Chondrocyte (in vitro differentiated cells): ENCODE data around the gene UNC119. TPM values are rescaled to one million over a fixed set of nuclear protein-coding genes. Genes with fewer than 3 reads are reported as not detected.
A peak's percentile ranks its signal among the peaks of the same experiment; 100 is the strongest.

Source experiments
- DNase-seq: peaks from one replicate; pipeline ENCODE4 v3.0.0; 2021; ENCODE audit warnings: mixed read lengths, low spot score
- H3K27ac Mint-ChIP-seq: one replicate; pipeline ENCODE4 v1.8.0; 2021; ENCODE audit warnings: mild to moderate bottlenecking, moderate library complexity, mixed read lengths; ENCODE audit not compliant: unreplicated experiment
- H3K27me3 Mint-ChIP-seq: 2 replicates; pipeline ENCODE4 v1.8.0; 2021; ENCODE audit warnings: low read depth, mixed read lengths
- H3K36me3 Mint-ChIP-seq: 2 replicates; pipeline ENCODE4 v1.8.0; 2021; ENCODE audit warnings: low read depth, mixed read lengths
- H3K4me1 Mint-ChIP-seq: 2 replicates; pipeline ENCODE4 v1.8.0; 2021; ENCODE audit warnings: low read depth, mild to moderate bottlenecking, mixed read lengths
- H3K4me3 Mint-ChIP-seq: one replicate; pipeline ENCODE4 v1.8.0; 2021; ENCODE audit warnings: mild to moderate bottlenecking, moderate library complexity, mixed read lengths; ENCODE audit not compliant: unreplicated experiment
- H3K9me3 Mint-ChIP-seq: 2 replicates; pipeline ENCODE4 v1.8.0; 2021; ENCODE audit warnings: low read depth, mixed read lengths
- total RNA-seq: library from RNA; stranded (reverse); gene quantifications from 3 replicates; pipeline ENCODE4 v1.2.1, GENCODE V29; 2021
- TF ChIP-seq, protein P1 (sequence below): fragments of 200-600 bp; sonication (generic); IDR thresholded peaks from 2 replicates; pipeline ENCODE4 v1.5.0; 2021; ENCODE audit warnings: antibody characterized with exemption, mild to moderate bottlenecking, moderate library complexity

UNC119 gene
- total RNA-seq, 1 donor from 2014 or later, result 24.9 TPM

GRCh38 chr17:28550858-28551257 is 1.6 kb downstream of the UNC119 start:
- H3K27me3 Mint-ChIP-seq, result no peaks in the 10 kb centered on the region
- H3K36me3 Mint-ChIP-seq, result peaks cover 12% of the 10 kb centered on the region
- H3K4me1 Mint-ChIP-seq, result peaks cover 26% of the 10 kb centered on the region
- no peaks in the 10 kb centered on the region for H3K9me3 Mint-ChIP-seq
- peak; percentile 22 for DNase-seq
- no peak overlapping the region for H3K4me3 Mint-ChIP-seq
- no peak overlapping the region for H3K27ac Mint-ChIP-seq
- TF ChIP-seq, protein P1, sequence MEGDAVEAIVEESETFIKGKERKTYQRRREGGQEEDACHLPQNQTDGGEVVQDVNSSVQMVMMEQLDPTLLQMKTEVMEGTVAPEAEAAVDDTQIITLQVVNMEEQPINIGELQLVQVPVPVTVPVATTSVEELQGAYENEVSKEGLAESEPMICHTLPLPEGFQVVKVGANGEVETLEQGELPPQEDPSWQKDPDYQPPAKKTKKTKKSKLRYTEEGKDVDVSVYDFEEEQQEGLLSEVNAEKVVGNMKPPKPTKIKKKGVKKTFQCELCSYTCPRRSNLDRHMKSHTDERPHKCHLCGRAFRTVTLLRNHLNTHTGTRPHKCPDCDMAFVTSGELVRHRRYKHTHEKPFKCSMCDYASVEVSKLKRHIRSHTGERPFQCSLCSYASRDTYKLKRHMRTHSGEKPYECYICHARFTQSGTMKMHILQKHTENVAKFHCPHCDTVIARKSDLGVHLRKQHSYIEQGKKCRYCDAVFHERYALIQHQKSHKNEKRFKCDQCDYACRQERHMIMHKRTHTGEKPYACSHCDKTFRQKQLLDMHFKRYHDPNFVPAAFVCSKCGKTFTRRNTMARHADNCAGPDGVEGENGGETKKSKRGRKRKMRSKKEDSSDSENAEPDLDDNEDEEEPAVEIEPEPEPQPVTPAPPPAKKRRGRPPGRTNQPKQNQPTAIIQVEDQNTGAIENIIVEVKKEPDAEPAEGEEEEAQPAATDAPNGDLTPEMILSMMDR, result no peak

DNA sequence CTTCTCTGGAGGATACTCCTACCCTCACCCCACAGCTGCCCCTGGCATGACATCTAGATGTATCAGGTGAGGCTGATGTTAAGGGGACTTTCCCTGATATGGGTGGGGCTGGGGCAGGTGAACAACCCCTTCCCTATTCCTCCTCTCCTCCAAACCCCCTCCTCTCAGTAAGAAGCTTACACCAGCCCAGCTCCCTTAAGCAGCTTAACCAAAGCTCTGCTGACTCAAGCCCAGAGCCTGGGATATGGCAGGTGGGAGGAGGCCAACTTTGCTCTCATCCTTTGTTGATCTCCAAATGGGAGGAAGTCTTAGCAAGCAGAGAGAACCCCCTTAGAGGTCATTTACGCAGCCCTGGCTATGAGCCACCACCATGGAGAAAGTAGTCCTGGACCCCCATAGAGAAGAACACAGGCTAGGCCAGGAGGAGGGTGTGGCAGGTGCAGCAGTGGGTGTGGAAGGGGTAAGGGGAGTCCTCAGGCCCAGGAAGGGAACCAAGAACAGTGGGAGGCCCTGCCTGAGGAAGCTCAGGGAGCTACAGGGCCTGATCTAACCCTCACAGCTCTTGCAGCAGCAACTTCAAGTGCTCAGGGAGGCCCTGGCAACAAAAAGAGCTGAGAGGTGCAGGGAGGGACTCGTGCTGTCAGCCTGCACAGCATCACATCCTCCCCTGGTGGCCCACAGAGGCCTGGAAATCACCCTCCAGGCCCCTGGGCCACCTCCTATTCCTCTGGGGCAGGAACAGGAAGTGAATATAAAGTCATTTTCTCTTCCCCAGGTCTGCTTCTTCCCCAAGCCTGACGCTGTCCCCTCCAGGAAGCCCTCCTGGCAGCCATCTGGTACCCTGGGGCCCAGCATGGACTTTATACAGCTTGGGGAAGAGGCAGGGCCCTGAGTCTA is 2.9 kb downstream of the UNC119 start:
- Mint-ChIP-seq H3K4me1 (peaks cover 26% of the 10 kb centered on the region), H3K9me3 (no peaks in the 10 kb centered on the region)

DNA sequence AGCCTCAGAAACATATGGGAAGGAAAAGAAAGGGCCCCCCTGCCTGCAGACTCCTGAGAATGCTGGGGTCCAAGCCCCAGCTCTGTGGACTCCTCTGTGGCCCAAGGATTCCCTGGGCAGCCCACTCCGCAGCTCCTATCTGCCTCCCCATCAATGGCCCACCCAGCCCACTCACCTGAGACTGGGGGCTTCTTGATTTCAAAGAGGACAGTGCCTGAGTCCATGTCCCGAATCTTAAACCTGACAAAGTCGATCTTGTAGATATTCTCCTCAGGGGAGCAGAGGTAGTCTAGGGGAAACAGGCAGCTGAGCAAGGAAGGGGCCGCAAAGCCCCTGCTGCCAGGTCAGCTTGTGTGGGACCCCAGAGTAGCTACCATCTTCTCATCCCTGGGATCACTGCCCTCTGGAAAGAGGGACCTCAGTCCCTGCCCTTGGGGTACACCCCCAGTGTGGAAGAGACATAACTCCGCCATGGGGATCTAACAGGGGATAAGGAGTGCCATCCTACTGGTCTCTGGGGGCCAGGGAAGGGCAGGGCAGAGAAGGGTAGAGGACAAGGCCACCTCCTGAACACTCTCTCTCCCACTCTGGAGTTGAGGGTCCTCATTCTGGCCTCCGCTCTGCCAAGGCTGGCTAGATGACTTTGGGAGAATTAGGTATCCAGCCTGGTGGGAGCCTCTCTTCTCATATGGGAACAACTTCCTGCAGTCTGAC is 3.9 kb downstream of the UNC119 start:
- no peak overlapping the region for H3K27ac Mint-ChIP-seq
- no peaks in the 10 kb centered on the region for H3K27me3 Mint-ChIP-seq
- peak; percentile 62 for DNase-seq
- no peaks in the 10 kb centered on the region for H3K9me3 Mint-ChIP-seq
- peaks cover 3% of the 10 kb centered on the region for H3K36me3 Mint-ChIP-seq
- peaks cover 26% of the 10 kb centered on the region for H3K4me1 Mint-ChIP-seq
- no peak overlapping the region for H3K4me3 Mint-ChIP-seq
- TF ChIP-seq, protein P1, result peak; percentile 36

More for the DNA sequence above, 2.9 kb downstream of the UNC119 start:
- TF ChIP-seq, protein P1, result no peak
- Mint-ChIP-seq H3K36me3 (peaks cover 10% of the 10 kb centered on the region), H3K27ac (no peak overlapping the region), H3K4me3 (no peak overlapping the region), H3K27me3 (no peaks in the 10 kb centered on the region)
- DNase-seq, result peak; percentile 34

GRCh38 chr17:28547623-28548416 is 4.6 kb downstream of the UNC119 start:
- TF ChIP-seq, protein P1, result peak; percentile 86
- H3K36me3 Mint-ChIP-seq, result peaks cover 2% of the 10 kb centered on the region
- H3K27me3 Mint-ChIP-seq, result no peaks in the 10 kb centered on the region
- DNase-seq, result peak; percentile 86
- H3K9me3 Mint-ChIP-seq, result no peaks in the 10 kb centered on the region
- peaks cover 24% of the 10 kb centered on the region for H3K4me1 Mint-ChIP-seq
- H3K27ac Mint-ChIP-seq, result no peak overlapping the region
- no peak overlapping the region for H3K4me3 Mint-ChIP-seq
